Nephron (organoid): ENCODE data around the gene ITCH.
A peak's percentile ranks its signal among the peaks of the same experiment; 100 is the strongest.
"Not testable (repeated sequence)": the region's sequence is repeated elsewhere in the genome, so short reads cannot be mapped to it uniquely, and the experiment has no call there.

Experiments
- H3K27ac Mint-ChIP-seq, 3 experiments: 2 replicates each; pipeline ENCODE4 v1.8.0; 2020; ENCODE audit warnings: mixed read lengths in 3 of 3, mild to moderate bottlenecking in 2 of 3, moderate library complexity in 1 of 3
- H3K27me3 Mint-ChIP-seq: 2 replicates; pipeline ENCODE4 v1.8.0; 2021; ENCODE audit warnings: low read depth, mild to moderate bottlenecking, moderate library complexity, mixed read lengths
- H3K36me3 Mint-ChIP-seq: 2 replicates; pipeline ENCODE4 v1.8.0; 2020; ENCODE audit warnings: low read depth, mixed read lengths
- H3K4me1 Mint-ChIP-seq: 2 replicates; pipeline ENCODE4 v1.8.0; 2020; ENCODE audit warnings: mixed read lengths
- H3K4me3 Mint-ChIP-seq, 3 experiments: 2 replicates each; pipeline ENCODE4 v1.8.0; 2020; ENCODE audit warnings: mild to moderate bottlenecking in 3 of 3, mixed read lengths in 3 of 3, moderate library complexity in 2 of 3
- H3K9me3 Mint-ChIP-seq: 2 replicates; pipeline ENCODE4 v1.8.0; 2020; ENCODE audit warnings: mixed read lengths
- TF ChIP-seq, protein P1 (sequence below), 3 experiments: fragments of 200-600 bp; sonication (generic); IDR thresholded peaks; one replicate each; pipeline ENCODE4 v1.5.0; 2021; ENCODE audit warnings: antibody characterized with exemption in 3 of 3; ENCODE audit not compliant: unreplicated experiment in 3 of 3

ITCH gene

DNA sequence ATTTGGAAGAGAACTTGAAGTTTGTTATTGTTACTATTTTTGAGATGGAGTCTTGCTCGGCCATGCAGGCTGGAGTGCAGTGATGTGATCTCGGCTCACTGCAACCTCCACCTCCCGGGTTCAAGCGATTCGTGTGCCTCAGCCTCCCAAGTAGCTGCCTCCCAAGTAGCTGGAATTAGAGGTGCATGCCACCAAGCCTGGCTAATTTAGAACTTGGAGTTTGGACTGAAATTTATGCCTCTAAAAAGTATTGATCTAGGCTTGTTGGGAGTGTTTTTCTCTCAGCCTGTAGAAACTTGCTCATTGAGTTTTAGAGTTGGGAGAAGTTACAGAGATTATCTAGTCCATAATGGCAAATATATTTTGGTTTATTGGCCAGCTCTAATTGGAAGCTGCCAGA lies 4.1 kb downstream of the ITCH start:
- peaks cover 40% of the 10 kb centered on the region for H3K4me1 Mint-ChIP-seq
- H3K27me3 Mint-ChIP-seq, result peaks cover 4% of the 10 kb centered on the region
- TF ChIP-seq, protein P1, sequence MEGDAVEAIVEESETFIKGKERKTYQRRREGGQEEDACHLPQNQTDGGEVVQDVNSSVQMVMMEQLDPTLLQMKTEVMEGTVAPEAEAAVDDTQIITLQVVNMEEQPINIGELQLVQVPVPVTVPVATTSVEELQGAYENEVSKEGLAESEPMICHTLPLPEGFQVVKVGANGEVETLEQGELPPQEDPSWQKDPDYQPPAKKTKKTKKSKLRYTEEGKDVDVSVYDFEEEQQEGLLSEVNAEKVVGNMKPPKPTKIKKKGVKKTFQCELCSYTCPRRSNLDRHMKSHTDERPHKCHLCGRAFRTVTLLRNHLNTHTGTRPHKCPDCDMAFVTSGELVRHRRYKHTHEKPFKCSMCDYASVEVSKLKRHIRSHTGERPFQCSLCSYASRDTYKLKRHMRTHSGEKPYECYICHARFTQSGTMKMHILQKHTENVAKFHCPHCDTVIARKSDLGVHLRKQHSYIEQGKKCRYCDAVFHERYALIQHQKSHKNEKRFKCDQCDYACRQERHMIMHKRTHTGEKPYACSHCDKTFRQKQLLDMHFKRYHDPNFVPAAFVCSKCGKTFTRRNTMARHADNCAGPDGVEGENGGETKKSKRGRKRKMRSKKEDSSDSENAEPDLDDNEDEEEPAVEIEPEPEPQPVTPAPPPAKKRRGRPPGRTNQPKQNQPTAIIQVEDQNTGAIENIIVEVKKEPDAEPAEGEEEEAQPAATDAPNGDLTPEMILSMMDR (IDR thresholded peaks at IDR 0.05; ENCODE audit: unreplicated experiment in 3 of 3), result no peak
- H3K4me3 Mint-ChIP-seq, result peak overlapping the region; percentile 8 to 36 (median 9)
- H3K27ac Mint-ChIP-seq, result peak overlapping the region; percentile 57 to 58 (median 58)
- peaks cover 52% of the 10 kb centered on the region for H3K36me3 Mint-ChIP-seq
- no peaks in the 10 kb centered on the region for H3K9me3 Mint-ChIP-seq

DNA sequence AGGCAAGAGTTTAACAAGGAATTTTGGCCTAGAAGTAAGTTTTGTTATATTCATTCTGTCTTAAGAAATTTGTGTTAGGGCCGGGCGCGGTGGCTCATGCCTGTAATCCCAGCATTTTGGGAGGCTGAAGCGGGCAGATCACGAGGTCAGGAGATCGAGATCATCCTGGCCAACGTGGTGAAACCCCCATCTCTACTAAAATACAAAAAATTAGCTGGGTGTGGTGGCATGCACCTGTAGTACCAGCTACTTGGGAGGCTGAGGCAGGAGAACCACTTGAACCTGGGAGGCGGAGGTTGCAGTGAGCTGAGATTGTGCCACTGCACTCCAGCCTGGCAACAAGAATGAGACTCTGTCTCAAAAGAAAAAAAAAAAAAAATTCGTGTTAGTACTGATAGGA lies 4.8 kb downstream of the ITCH start:
- Mint-ChIP-seq H3K4me1 (peaks cover 39% of the 10 kb centered on the region), H3K36me3 (peaks cover 52% of the 10 kb centered on the region)
- not testable (repeated sequence) for H3K9me3 Mint-ChIP-seq

DNA sequence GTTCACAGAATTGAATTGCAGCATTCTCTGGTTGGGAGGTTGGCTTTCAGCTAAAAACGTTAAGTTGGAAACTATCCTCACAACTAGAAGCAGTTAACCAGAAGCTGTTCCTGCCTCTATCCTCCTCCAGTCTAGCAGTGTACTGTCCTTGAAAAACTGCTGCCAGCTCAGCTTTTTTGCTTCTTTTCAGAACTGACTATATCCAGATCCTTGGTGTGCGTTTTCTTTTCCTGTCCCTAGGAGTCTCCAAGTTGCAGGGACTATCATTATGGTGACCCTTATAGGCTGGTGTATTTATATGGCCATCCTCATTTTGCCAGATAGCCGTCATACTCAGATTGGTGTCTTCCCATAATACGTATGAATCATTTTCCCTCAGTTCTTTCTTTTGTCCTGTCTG lies 5.5 kb downstream of the ITCH start:
- peaks cover 55% of the 10 kb centered on the region for H3K36me3 Mint-ChIP-seq

More for the DNA sequence above, 4.8 kb downstream of the ITCH start:
- Mint-ChIP-seq H3K4me3 (peak overlapping the region in 1 of 3 experiments; percentile 9), H3K27ac (peak overlapping the region; percentile 31 to 57 (median 36))
- not testable (repeated sequence) for H3K27me3 Mint-ChIP-seq

GRCh38 chr20:34369265-34369664 lies 6.2 kb downstream of the ITCH start:
- TF ChIP-seq, protein P1 (IDR thresholded peaks at IDR 0.05; ENCODE audit: unreplicated experiment in 3 of 3), result no peak
- Mint-ChIP-seq H3K27ac (no peak overlapping the region), H3K36me3 (peaks cover 58% of the 10 kb centered on the region), H3K27me3 (no peaks in the 10 kb centered on the region), H3K9me3 (no peaks in the 10 kb centered on the region), H3K4me1 (peaks cover 29% of the 10 kb centered on the region), H3K4me3 (no peak overlapping the region)

More for the DNA sequence above, 5.5 kb downstream of the ITCH start:
- TF ChIP-seq, protein P1 (IDR thresholded peaks at IDR 0.05; ENCODE audit: unreplicated experiment in 3 of 3), result no peak
- Mint-ChIP-seq H3K27me3 (no peaks in the 10 kb centered on the region), H3K4me3 (peak overlapping the region in 1 of 3 experiments; percentile 24), H3K4me1 (peaks cover 34% of the 10 kb centered on the region), H3K27ac (peak overlapping the region in 2 of 3 experiments; percentile 69 to 73), H3K9me3 (no peaks in the 10 kb centered on the region)

DNA sequence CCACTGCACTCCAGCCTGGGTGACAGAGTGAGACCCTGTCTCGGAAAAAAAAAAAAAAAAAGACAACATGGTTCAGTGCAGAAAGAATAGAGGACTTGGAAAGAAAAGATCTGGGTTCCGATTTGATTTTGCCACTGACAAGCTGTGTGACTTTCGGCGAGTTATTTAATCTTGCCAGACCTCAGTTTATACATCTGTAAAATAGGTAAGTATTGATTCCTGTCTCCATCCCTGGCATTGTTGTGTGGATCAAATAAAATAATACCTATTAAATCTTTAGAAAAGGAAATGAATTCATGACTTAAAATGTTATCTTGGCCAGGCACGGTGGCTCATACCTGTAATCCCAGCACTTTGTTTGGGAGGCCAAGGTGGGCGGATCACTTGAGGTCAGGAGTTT lies 7.0 kb downstream of the ITCH start:
- TF ChIP-seq, protein P1 (IDR thresholded peaks at IDR 0.05; ENCODE audit: unreplicated experiment in 3 of 3), result no peak
- no peaks in the 10 kb centered on the region for H3K9me3 Mint-ChIP-seq

DNA sequence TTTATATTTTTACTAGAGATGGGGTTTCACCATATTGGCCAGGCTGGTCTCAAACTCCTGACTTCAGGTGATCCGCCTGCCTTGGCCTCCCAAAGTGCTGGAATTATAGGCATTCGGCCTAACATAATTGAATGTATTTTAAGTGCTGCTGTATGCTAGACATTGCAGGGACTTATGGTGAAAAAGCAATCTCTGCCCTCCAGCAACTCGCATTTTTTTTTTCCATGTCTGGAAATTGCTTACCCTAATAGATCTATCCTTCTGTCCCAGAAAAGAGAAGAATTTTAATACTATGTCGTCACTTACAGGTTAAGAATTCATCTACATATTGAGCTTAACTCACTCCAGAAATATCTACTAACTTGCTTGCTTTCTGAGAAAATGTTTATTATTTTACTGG lies 10.4 kb downstream of the ITCH start:
- no peaks in the 10 kb centered on the region for H3K9me3 Mint-ChIP-seq
- peaks cover 16% of the 10 kb centered on the region for H3K4me1 Mint-ChIP-seq
- H3K27me3 Mint-ChIP-seq, result no peaks in the 10 kb centered on the region
- peak overlapping the region in 1 of 3 experiments; percentile 75 for H3K27ac Mint-ChIP-seq
- H3K36me3 Mint-ChIP-seq, result peaks cover 58% of the 10 kb centered on the region
- no peak overlapping the region for H3K4me3 Mint-ChIP-seq
- TF ChIP-seq, protein P1 (IDR thresholded peaks at IDR 0.05; ENCODE audit: unreplicated experiment in 3 of 3), result no peak

More for the DNA sequence above, 7.0 kb downstream of the ITCH start:
- no peaks in the 10 kb centered on the region for H3K27me3 Mint-ChIP-seq
- H3K36me3 Mint-ChIP-seq, result peaks cover 60% of the 10 kb centered on the region
- peaks cover 28% of the 10 kb centered on the region for H3K4me1 Mint-ChIP-seq
- H3K4me3 Mint-ChIP-seq, result no peak overlapping the region
- no peak overlapping the region for H3K27ac Mint-ChIP-seq
